ENCODE measurements around the gene TUBB3. TPM values are rescaled to one million over a fixed set of nuclear protein-coding genes. Genes with fewer than 3 reads are reported as not detected.

The TUBB3 gene
- total RNA-seq (2021; ENCODE audit: unreplicated experiment) (173 TPM), Bru-seq, nascent RNA (percentile 51 among the genes with signal in this experiment), BruChase-seq, experiment 1, labeled RNA remaining after a 6-hour chase (percentile 66 among the genes with signal in this experiment), BruChase-seq, experiment 2, labeled RNA remaining after a 2-hour chase (percentile 54 among the genes with signal in this experiment)
- polyA plus RNA-seq (2012): 213 and 219 TPM in 2 replicates
- long read RNA-seq, transcript TUBB3-201 (4 exons, 1,769 nt): major isoform, 151 of 284 reads
- long read RNA-seq, transcript TUBB3-203 (3 exons, 736 nt): minor isoform, 6 of 284 reads
- long read RNA-seq, partial matches to known transcripts: 0 of 284 reads
- long read RNA-seq, other reads (novel, unspliced or antisense): 119 of 284 reads

DNA sequence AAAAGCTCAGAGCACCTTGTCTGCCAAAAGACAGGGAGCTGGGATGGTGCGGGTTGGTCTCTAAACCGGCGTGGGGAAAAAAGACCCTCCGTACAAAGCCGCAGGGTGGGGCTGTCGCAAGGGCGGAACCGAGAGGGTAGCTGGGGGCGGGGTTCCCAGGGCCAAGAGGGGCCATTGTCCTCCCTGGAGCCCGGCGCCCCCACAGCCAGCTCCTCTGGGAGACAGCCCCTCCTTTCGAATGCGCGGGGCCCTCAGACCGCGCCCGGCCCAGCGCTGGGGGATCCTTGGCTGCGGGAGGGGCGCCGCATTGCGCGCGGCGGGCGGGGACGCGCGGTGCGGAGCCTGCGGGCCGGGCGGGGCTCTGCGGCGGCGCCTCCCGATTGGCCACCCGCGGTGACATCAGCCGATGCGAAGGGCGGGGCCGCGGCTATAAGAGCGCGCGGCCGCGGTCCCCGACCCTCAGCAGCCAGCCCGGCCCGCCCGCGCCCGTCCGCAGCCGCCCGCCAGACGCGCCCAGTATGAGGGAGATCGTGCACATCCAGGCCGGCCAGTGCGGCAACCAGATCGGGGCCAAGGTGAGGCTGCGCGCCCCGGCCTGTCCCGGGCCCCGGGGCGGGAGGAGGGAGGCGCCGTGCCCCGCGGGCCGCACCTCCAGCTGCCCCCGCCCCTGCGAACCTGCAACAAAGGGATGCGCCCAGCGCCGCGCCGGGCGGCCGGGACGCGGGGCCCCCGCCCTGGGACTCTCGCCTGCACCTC is at the start of gene TUBB3:
Gene TUBB3, plus strand, starts transcription at position 459 of the 756 bp plus-strand sequence. Its CDS starts 60 bp downstream, at position 519.
- POLR2A ChIA-PET: interaction anchor here (0.9 to 3.5 kb wide), 18 partner anchors 9 to 266 kb away, joined by 3 to 22 read pairs (median 5); partner anchors contain the start of genes CHMP1A, DEF8, SPATA2L and TCF25
- peaks cover 39 to 76% of the 10 kb centered on the region in 2 experiments for H3K4me1 ChIP-seq (ENCODE audit: control insufficient read depth in 1 of 2, insufficient read depth in 2 of 2, low read length in 2 of 2)
- ATAC-seq (peak; percentile 59), DNase-seq (ENCODE audit: low read depth, low spot score) (peak; percentile 56)
- H3K4me3 ChIP-seq (replicated peaks in 1 of 2; ENCODE audit: low read depth in 1 of 2, low read length in 2 of 2): peak within 1 kb of the TSS; percentile 74 to 91
- H3K4me2 ChIP-seq (ENCODE audit: low read length): peak within 1 kb of the TSS; percentile 79
- H3K27ac ChIP-seq (ENCODE audit: low read depth, low read length): peak within 1 kb of the TSS; percentile 100
- no peaks in the 10 kb centered on the region for H3K27me3 ChIP-seq (ENCODE audit: insufficient read depth, low read length)
- H3K9ac ChIP-seq (ENCODE audit: low read length): peak within 1 kb of the TSS; percentile 74
- BruUV-seq (replicated peaks): no TSS peak
- RAD21 ChIA-PET (ENCODE audit: low non-redundant PET in 1 of 2, low total read pairs in 2 of 2, uncharacterized antibody in 2 of 2, unreplicated experiment in 2 of 2): interaction anchor here (0.5 to 0.7 kb wide), 2 partner anchors 106 to 232 kb away, joined by 3 to 6 read pairs; no protein-coding TSS in a partner anchor
- peak; percentile 99 for TF ChIP-seq POLR2A (IDR thresholded peaks at IDR 0.05; ENCODE audit: borderline replicate concordance, extremely low read depth, insufficient read depth, insufficient read length)
- no peak for TF ChIP-seq SRF (IDR thresholded peaks at IDR 0.05; ENCODE audit: low read depth)
- no peak for TF ChIP-seq EGR1 (IDR thresholded peaks at IDR 0.05; ENCODE audit: low read depth)
- TF ChIP-seq ZBTB33 (IDR thresholded peaks at IDR 0.05; ENCODE audit: extremely low read depth, insufficient replicate concordance, low read length): no peak
- no peak for TF ChIP-seq ELF1 (IDR thresholded peaks at IDR 0.05; ENCODE audit: borderline replicate concordance, low read depth)
- TF ChIP-seq ZFX (IDR thresholded peaks at IDR 0.05): peak; percentile 72; the same call in 1 of the 2 replicates
- TF ChIP-seq EZH2phosphoT487 (IDR thresholded peaks at IDR 0.05; ENCODE audit: borderline replicate concordance): no peak
- no peak for TF ChIP-seq SIN3A (IDR thresholded peaks at IDR 0.05; ENCODE audit: low read depth)
- TF ChIP-seq YY1 (IDR thresholded peaks at IDR 0.05; ENCODE audit: extremely low read depth, insufficient replicate concordance, low read depth, low read length): no peak
- peak; percentile 100 for TF ChIP-seq POLR2AphosphoS5 (IDR thresholded peaks at IDR 0.05; ENCODE audit: low read depth, low read length)
- TF ChIP-seq TCF7L2 (IDR thresholded peaks at IDR 0.05; ENCODE audit: borderline replicate concordance, extremely low read depth, insufficient read depth, insufficient read length): peak; percentile 92
- TF ChIP-seq, protein P1, sequence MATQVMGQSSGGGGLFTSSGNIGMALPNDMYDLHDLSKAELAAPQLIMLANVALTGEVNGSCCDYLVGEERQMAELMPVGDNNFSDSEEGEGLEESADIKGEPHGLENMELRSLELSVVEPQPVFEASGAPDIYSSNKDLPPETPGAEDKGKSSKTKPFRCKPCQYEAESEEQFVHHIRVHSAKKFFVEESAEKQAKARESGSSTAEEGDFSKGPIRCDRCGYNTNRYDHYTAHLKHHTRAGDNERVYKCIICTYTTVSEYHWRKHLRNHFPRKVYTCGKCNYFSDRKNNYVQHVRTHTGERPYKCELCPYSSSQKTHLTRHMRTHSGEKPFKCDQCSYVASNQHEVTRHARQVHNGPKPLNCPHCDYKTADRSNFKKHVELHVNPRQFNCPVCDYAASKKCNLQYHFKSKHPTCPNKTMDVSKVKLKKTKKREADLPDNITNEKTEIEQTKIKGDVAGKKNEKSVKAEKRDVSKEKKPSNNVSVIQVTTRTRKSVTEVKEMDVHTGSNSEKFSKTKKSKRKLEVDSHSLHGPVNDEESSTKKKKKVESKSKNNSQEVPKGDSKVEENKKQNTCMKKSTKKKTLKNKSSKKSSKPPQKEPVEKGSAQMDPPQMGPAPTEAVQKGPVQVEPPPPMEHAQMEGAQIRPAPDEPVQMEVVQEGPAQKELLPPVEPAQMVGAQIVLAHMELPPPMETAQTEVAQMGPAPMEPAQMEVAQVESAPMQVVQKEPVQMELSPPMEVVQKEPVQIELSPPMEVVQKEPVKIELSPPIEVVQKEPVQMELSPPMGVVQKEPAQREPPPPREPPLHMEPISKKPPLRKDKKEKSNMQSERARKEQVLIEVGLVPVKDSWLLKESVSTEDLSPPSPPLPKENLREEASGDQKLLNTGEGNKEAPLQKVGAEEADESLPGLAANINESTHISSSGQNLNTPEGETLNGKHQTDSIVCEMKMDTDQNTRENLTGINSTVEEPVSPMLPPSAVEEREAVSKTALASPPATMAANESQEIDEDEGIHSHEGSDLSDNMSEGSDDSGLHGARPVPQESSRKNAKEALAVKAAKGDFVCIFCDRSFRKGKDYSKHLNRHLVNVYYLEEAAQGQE (IDR thresholded peaks at IDR 0.05; ENCODE audit: low read depth): no peak
- TF ChIP-seq CTCF (IDR thresholded peaks at IDR 0.05 in 2 of 3, conservative IDR thresholded peaks at IDR 0.05 in 1 of 3; ENCODE audit: borderline replicate concordance in 1 of 3, insufficient read depth in 1 of 3, low read depth in 2 of 3, low read length in 2 of 3): peak in 2 of 3 experiments; percentile 16 to 17; a peak in 2 of 6 replicates
- TF ChIP-seq, protein P2, sequence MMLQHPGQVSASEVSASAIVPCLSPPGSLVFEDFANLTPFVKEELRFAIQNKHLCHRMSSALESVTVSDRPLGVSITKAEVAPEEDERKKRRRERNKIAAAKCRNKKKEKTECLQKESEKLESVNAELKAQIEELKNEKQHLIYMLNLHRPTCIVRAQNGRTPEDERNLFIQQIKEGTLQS (IDR thresholded peaks at IDR 0.05): no peak
- TF ChIP-seq ZNF274 (IDR thresholded peaks at IDR 0.05; ENCODE audit: low read depth, low read length): no peak
- peaks cover 48% of the 10 kb centered on the region for H3K79me2 ChIP-seq (ENCODE audit: insufficient read depth, low read length)
- H3K9me3 ChIP-seq (ENCODE audit: control insufficient read depth in 1 of 2, insufficient read depth in 1 of 2, low read depth in 1 of 2, low read length in 2 of 2): no peaks in the 10 kb centered on the region
- peaks cover 6 to 9% of the 10 kb centered on the region in 2 experiments; a peak in 3 of 4 replicates for H3K36me3 ChIP-seq (ENCODE audit: control insufficient read depth in 1 of 2, insufficient read depth in 2 of 2, low read length in 2 of 2)
- no peaks in the 10 kb centered on the region for H3K9me2 ChIP-seq (ENCODE audit: insufficient read depth)
- H2AFZ ChIP-seq (ENCODE audit: low read depth, low read length, poor library complexity, severe bottlenecking): no peak within 1 kb of the TSS
- H4K20me1 ChIP-seq (ENCODE audit: insufficient read depth): peaks cover 8% of the 10 kb centered on the region; the same call in 1 of the 2 replicates
- CTCF ChIA-PET: interaction anchor here (1.4 to 5.1 kb wide), 5 partner anchors 13 to 223 kb away, joined by 3 to 57 read pairs (median 4); partner anchors contain the start of genes DEF8 and TCF25
- intact Hi-C loops (cut with micrococcal nuclease): loop anchor here (5.0 kb wide), 1 partner anchor 51 kb away; the partner anchor contains the start of gene TCF25

All from HCT116 (cell line).